ENCODE results near the gene HOOK2. TPM values are rescaled to one million over a fixed set of nuclear protein-coding genes. Genes with fewer than 3 reads are reported as not detected.
"Not testable (repeated sequence)": the region's sequence is repeated elsewhere in the genome, so short reads cannot be mapped to it uniquely, and the experiment has no call there.

The HOOK2 gene
- total RNA-seq, 2 donors from 2014 or later = 22.6 to 102 TPM

- no peaks in the 10 kb centered on the region for H3K27me3 ChIP-seq (replicated peaks; ENCODE audit: insufficient read depth)
- DNase-seq (ENCODE audit: low spot score) = no peak
Measured at GRCh38 chr19:12800923-12801465, 25.6 kb upstream of the HOOK2 start.

GRCh38 chr19:12800466-12800770 lies 25.1 kb upstream of the HOOK2 start:
- DNase-seq (ENCODE audit: low spot score) (no peak), ATAC-seq (ENCODE audit: insufficient number of reproducible peaks, low FRiP score, low read depth) (no peak)
- Histone ChIP-seq H3K27ac (no peak overlapping the region), H3K4me1 (ENCODE audit: control insufficient read depth in 1 of 2, low read depth in 2 of 2) (peaks cover 5 to 33% of the 10 kb centered on the region in 2 donors), H3K9me3 (no peaks in the 10 kb centered on the region), H3K27me3 (replicated peaks; ENCODE audit: insufficient read depth) (no peaks in the 10 kb centered on the region), H3K4me3 (peak overlapping the region; percentile 77), H3K36me3 (no peaks in the 10 kb centered on the region)
- TF ChIP-seq CTCF (IDR thresholded peaks at IDR 0.05) = no peak

More at GRCh38 chr19:12800923-12801465, 25.6 kb upstream of the HOOK2 start:
- TF ChIP-seq CTCF (IDR thresholded peaks at IDR 0.05) = no peak
- Histone ChIP-seq H3K9me3 (no peaks in the 10 kb centered on the region), H3K36me3 (no peaks in the 10 kb centered on the region), H3K4me3 (peak overlapping the region; percentile 77), H3K27ac (peak overlapping the region; percentile 27 to 61), H3K4me1 (ENCODE audit: control insufficient read depth in 1 of 2, low read depth in 2 of 2) (peaks cover 5 to 28% of the 10 kb centered on the region in 2 donors)
- no peak for ATAC-seq (ENCODE audit: insufficient number of reproducible peaks, low FRiP score, low read depth)

- no peaks in the 10 kb centered on the region for H3K27me3 ChIP-seq (replicated peaks; ENCODE audit: insufficient read depth)
- H3K4me3 ChIP-seq = no peak overlapping the region
- DNase-seq (ENCODE audit: low spot score) = no peak
- no peak overlapping the region for H3K27ac ChIP-seq
- ATAC-seq (ENCODE audit: insufficient number of reproducible peaks, low FRiP score, low read depth) = no peak
- H3K4me1 ChIP-seq (ENCODE audit: control insufficient read depth in 1 of 2, low read depth in 2 of 2) = peaks cover 5 to 35% of the 10 kb centered on the region in 2 donors
- H3K9me3 ChIP-seq = no peaks in the 10 kb centered on the region
- no peaks in the 10 kb centered on the region for H3K36me3 ChIP-seq
- TF ChIP-seq CTCF (IDR thresholded peaks at IDR 0.05) = no peak
Measured at GRCh38 chr19:12799742-12800465, 24.6 kb upstream of the HOOK2 start.

GRCh38 chr19:12797607-12798006 lies 22.3 kb upstream of the HOOK2 start:
- peaks cover 5 to 43% of the 10 kb centered on the region in 2 donors for H3K4me1 ChIP-seq (ENCODE audit: control insufficient read depth in 1 of 2, low read depth in 2 of 2)

GRCh38 chr19:12797141-12797587 lies 21.8 kb upstream of the HOOK2 start:
- Histone ChIP-seq H3K27me3 (replicated peaks; ENCODE audit: insufficient read depth) (no peaks in the 10 kb centered on the region), H3K36me3 (no peaks in the 10 kb centered on the region), H3K4me3 (no peak overlapping the region), H3K9me3 (no peaks in the 10 kb centered on the region), H3K27ac (peak overlapping the region in 1 of 2 donors; percentile 1), H3K4me1 (ENCODE audit: control insufficient read depth in 1 of 2, low read depth in 2 of 2) (peaks cover 5 to 39% of the 10 kb centered on the region in 2 donors)
- DNase-seq (ENCODE audit: low spot score) (no peak), ATAC-seq (ENCODE audit: insufficient number of reproducible peaks, low FRiP score, low read depth) (no peak)
- TF ChIP-seq CTCF (IDR thresholded peaks at IDR 0.05) = no peak

More at GRCh38 chr19:12797607-12798006, 22.3 kb upstream of the HOOK2 start:
- not testable (repeated sequence) for DNase-seq (ENCODE audit: low spot score); H3K27ac ChIP-seq; ATAC-seq (ENCODE audit: insufficient number of reproducible peaks, low FRiP score, low read depth); H3K4me3 ChIP-seq; H3K36me3 ChIP-seq; H3K27me3 ChIP-seq (replicated peaks; ENCODE audit: insufficient read depth); H3K9me3 ChIP-seq
